GM19455 (cell line): ENCODE data around the gene EIF4G3.
"Not testable (repeated sequence)": the region's sequence is repeated elsewhere in the genome, so short reads cannot be mapped to it uniquely, and the experiment has no call there.

Experiments used
- ATAC-seq: cut with Tn5 transposase; IDR thresholded peaks from one replicate; pipeline ENCODE4 v1.9.1; 2021; ENCODE audit not compliant: unreplicated experiment

The EIF4G3 gene

DNA sequence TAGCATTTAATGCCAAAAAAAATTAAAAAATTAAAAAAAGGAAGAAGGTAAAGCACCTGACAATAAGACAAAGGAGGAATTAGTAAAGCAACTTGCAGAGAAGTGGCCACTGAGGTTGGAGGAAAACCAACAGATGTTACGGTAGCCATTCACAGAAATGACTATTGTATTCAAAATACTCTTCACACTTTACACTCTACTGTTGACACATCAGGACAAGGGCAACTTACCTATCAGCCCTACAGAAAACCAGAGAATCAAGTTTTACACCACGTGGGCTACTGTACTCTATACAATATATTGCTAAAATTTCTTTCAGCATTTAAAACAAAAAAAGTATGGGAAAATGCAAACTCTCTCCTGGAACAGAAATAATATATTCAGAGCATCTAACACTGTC is 70.0 kb downstream of the EIF4G3 start:
- ATAC-seq, result no peak

DNA sequence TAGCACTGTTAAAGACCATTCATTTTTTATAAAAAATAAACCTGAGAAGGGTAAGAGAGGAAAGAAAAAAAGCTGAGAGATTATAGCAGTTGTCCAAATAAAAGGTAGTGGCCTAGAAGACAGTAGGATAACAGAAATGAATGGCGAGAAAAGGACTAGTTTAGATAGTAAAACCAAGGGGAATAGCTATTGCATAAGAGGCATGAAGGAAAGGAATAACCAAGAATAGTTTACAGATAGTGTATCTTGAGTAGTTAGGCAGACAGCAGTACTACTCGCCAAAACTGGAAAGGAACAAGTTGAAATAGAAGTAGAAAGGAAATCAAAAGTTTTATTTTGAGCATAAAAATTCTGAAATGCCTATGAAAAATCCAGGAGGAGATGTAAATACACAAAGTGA is 70.5 kb downstream of the EIF4G3 start:
- ATAC-seq, result no peak

DNA sequence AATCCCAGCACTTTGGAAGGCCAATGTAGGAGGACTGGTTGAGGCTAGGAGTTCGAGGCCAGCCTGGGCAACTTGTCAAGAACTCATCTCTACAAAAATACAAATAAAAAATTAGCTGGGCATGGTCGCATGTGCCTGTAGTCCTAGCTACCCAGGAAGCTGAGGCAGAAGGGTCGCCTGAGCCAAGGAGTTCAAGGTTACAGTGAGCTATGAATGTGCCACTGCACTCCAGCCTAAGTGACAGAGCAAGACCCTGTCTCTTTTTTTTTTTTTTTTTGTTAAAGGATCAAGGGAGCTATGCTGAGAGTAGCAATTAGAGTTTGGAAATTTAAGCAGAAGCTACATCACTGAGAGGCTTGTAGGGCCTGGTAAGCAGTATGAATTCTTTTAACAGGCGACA is 70.9 kb downstream of the EIF4G3 start:
- no peak for ATAC-seq

DNA sequence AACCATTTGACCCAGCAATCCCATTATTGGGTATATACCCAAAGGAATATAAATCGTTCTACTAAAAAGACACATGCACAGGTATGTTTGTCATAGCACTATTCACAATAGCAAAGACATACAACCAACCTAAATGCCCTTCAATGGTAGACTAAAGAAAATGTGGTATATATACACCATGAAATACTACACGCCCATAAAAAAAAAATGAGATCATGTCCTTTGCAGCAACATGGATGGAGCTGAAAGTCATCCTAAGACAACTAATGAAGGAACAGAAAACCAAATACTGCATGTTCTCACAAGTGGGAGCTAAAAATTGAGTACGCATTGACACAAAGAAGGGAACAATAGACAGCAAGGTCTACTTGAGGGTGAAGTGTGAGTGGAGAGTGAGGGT is 72.0 kb downstream of the EIF4G3 start:
- ATAC-seq, result no peak

DNA sequence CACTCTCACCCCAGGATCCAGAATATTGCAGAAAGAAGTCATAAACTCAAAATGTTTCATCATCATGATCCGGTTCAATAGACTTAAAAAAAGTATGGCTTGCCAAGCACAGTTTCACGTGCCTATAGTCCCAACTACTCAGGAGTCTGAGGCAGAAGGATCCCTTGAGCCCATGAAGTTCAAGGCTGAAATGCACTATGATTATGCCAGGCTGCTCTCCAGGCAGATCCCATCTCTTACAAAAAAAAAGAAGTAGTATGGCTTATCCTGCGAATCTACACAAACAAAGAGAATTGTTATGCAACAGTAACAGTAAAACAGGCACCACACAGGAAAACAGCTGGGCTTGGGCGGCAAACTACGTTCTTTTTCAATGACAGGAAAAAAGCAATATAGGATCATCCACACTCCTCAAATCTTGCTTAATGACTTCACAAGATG is 76.2 kb downstream of the EIF4G3 start:
- ATAC-seq, result no peak

DNA sequence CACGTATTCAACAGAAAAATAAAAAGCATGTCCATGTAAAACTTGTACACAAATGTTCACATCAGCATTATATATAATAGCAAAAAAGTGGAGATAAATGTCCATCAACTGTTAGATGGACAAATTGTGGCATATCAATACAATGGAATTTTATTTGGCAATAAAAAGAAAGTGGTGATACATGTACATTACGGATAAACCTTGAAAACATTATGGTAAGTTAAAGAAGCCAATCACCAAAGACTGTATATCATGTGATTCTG is 76.9 kb downstream of the EIF4G3 start:
- no peak for ATAC-seq

DNA sequence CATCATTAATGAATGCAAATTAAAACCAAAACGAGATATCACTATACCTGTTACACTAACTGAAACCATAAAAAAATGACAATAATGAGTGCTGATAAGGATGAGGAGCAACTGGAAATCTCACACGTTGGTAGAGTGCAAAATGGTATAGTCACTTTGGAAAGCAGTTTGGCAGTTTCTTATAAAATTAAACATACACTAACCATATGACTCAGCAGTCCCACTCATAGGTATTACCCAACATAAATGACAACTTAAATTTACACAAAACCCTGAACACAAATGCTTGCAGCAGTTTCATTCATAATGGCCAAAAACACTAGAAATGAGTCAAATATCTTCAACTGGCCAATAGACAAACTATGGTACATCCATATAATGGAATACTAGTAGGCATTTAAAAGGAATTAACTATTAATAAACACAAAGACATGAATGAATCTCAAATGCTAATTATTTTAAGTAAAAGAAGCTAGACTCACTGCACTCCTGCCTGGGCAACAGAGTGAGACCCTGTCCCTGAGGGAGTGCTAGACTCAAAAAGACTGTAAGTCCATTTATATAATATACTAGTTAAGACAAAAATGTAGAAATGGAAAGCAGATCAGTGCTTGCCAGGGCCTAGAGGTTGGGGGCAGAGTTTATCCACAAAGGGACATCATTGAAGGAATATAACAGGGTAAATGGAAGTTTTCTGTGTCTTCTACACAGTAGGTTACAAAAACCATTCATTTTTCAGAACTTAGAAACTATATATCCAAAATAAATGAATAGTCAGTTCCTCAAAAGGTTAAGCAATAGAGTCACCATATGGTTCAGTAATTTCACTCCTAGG is 77.4 kb downstream of the EIF4G3 start:
- ATAC-seq, result no peak

DNA sequence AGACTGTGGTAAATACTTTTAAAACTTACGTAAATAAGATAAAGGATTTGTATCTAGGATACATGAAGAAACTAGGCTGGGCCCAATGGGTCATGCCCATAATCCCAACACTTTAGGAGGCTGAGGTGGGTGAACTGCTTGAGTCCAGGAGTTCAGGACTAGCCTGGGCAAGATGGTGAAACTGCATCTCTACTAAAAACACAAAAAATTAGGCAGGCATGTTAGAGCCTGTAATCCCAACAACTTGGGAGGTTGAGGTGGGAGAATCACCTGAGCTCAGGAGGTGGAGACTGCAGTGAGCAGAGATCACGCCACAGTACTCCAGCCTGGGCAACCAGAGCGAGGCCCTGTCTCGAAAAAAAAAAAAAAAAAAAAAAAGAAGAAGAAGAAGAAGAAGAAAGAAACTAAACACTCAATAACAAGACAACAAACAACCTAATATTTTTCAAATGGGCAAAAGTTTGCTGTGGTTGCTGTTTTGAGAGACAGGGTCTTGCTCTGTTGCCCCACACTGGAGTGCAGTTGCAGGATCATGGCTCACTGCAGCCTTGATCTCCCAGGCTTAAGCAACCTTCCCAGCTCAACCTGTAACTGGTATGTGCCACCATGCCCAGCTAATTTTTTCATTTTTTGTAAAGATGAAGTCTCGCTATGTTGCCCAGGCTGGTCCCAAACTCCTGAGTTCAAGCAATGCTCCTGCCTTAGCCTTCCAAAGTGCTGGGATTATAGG is 78.3 kb downstream of the EIF4G3 start:
- ATAC-seq, result no peak

DNA sequence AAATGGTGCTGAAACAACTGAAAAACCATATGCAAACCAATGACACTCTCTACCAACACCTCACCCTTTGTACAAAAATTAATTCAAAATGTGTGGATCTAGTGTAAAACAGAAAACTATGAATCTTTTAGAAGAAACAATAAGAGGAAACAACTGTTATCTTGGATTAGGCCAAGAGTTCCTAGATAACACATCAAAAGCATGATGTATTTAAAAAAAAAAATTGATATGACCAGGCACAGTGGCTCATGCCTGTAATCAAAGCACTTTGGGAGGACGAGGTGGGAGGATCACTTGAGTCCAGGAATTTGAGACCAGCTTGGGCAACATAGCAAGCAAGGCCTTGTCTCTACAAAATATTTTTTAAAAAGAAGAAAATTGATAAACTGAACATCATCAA is 79.0 kb downstream of the EIF4G3 start:
- ATAC-seq, result no peak

DNA sequence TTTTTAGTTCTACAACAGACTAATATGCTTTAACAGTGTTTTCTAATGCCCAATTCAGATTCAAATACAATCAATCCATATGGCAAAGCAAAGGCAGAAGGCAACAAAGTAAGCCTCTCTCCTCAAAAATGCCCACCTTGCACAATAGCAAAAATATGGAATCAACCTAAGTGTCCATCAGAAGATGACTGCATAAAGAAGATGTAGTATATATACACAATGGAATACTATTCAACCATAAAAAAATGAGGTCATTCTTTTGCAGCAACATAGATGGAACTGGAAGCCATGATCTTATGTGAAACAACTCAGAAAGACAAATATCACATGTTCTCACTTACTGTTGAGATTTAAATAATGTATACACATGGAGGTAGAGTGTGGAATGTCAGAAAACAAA is 80.7 kb downstream of the EIF4G3 start:
- no peak for ATAC-seq

DNA sequence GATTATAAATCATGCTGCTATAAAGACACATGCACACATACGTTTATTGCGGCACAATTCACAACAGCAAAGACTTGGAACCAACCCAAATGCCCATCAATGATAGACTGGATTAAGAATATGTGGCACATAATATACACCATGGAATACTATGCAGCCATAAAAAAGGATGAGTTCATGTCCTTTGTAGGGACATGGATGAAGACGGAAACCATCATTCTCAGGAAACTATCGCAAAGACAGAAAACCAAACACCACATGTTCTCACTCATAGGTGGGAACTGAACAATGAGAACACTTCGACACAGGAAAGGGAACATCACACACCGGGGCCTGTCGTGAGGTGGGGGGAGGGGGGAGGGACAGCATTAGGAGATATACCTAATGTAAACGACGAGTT is 82.4 kb downstream of the EIF4G3 start:
- ATAC-seq, result not testable (repeated sequence)

DNA sequence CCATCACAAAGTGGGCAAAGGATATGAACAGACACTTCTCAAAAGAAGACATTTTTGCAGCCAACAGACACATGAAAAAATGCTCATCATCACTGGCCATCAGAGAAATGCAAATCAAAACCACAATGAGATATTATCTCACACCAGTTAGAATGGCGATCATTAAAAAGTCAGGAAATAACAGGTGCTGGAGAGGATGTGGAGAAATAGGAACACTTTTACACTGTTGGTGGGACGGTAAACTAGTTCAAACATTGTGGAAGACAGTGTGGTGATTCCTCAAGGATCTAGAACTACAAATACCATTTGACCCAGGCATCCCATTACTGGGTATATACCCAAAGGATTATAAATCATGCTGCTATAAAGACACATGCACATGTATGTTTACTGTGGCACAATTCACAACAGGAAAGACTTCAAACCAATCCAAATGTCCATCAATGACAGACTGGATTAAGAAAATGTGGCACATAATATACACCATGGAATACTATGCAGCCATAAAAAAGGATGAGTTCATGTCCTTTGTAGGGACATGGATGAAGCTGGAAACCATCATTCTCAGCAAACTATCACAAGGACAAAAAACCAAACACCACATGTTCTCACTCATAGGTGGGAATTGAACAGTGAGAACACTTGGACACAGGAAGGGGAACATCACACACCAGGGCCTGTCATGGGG is 83.3 kb downstream of the EIF4G3 start:
- not testable (repeated sequence) for ATAC-seq

DNA sequence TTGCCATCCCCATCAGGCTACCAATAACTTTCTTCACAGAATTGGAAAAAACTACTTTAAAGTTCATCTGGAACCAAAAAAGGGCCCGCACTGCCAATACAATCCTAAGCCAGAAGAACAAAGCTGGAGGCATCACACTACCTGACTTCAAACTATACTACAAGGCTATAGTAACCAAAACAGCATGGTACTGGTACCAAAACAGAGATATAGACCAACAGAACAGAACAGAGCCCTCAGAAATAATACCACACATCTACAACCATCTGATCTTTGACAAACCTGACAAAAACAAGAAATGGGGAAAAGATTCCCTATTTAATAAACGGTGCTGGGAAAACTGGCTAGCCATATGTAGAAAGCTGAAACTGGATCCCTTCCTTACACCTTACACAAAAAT is 84.2 kb downstream of the EIF4G3 start:
- not testable (repeated sequence) for ATAC-seq

DNA sequence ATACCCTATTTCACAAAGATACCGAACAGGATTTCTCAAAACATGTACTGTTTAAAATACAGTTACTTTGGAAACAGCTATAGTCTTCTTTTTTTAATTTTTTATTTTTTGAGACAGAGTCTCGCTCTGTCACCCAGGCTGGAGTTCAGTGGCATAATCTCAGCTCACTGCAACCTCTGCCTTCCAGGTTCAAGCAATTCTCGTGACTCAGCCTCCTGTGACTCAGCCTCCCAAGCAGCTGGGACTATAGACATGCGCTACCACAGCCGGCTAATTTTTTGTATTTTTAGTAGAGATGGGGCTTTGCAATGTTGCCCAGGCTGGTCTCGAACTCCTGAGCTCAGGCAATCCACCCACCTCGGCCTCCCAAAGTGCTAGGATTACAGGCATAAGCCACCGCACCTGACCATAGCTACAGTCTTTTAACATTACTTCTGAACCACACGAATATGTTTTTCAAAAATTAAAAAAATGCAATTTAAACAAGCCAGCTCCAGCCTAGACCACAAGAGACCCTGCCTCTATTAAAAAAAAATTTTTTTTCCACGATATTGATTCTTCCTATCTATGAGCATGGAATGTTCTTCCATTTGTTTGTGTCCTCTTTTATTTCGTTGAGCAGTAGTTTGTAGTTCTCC is 85.5 kb downstream of the EIF4G3 start:
- ATAC-seq, result not testable (repeated sequence)

DNA sequence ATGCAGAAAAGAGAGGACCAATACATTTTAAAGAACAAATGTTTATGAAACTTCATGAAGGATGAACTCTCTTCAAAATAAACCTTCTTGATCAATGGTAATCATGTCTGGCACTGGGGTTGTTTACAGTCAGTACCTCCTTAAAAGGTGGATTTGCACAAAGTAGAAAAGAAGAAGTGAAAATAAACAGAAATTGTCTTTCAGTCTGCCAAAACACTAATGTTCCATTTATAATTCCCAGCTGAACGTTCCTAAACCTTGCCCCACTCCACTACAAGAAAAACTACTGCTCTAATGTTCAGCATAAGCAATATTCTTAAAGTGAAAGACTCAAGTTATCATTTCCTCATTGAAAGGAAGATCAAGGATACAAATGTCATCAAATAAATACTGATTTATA is 86.2 kb downstream of the EIF4G3 start:
- no peak for ATAC-seq

DNA sequence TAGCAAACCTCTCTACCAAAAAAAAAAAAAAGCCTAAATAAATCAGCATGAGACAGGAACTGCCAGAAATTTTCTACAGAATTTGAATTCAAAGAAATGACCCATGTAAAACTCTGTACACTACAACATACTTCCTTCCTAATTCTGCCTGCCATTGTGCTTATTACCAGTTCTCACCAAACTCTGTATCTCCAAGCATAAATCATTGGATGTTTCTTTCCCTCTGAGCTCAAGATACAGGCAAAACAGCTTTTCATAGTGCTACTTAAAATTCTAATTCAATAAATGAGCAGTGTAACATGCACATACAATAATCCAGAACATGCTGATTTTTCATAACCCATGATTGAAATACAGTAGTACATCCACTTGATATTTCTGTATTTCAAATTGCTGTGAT is 87.0 kb downstream of the EIF4G3 start:
- ATAC-seq, result no peak

DNA sequence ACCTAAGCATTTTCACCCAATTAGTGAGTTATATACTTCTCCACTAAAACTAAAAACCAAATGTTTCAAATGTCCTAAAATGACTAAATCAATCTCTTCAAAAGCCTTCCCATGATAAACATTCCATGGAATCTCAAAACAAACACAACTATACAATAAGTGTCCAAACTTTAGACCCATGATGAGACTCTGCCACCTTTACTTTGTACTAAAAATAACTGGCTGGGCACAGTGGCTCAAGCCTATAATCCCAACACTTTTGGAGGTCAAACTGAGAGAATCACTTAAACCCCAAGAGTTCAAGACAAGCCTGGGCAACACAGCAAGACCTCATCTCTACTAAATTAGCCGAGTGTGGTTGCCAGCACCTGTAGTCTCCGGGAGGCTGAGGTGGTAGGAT is 87.4 kb downstream of the EIF4G3 start:
- no peak for ATAC-seq

DNA sequence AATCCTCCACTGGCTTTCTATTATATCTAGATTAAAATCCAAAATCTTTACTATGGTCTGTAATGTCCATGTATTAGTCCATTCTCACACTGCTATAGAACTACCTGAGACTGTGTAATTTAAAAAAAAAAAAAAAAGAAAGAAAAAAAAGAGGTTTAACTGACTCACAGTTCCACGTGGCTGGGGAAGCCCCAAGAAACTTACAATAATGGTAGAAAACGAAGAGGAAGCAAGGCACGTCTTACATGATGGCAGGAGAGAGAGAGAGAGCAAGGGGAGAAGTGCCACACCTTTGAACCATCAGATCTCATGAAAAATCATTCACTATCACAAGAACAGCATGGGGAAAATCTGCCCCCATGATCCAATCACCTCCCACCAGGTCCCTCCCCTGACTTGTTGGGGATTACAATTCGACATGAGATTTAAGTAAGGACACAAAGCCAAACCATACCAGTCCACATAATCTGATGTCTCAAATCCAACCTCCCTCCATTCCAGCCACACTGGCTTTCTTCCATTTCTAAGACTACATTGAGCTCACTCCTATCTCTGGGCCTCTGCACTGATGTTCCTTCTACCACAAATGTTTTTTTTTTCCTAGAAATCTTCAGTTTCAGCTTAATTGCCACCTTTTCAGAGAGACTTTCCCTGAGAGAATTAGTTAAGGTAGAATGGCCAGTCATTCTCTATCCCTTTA is 92.4 kb downstream of the EIF4G3 start:
- ATAC-seq, result no peak

DNA sequence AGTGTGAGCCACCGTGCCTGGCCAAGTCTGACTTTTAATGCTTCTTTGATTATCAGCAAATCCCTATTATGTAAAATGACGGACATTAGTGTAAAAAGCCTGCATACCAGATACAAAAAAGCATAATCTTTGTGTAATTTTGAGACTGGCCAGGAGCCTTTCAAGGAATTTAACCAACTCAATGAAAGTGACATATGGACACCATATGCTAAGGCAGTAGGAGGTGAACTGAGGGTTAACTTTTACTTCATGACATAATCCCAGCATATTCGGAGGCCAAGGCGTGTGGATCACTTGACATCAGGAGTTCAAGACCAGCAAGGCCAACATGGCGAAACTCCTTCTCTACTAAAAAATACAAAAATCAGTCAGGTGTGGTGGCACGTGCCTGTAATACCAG is 94.6 kb downstream of the EIF4G3 start:
- no peak for ATAC-seq

DNA sequence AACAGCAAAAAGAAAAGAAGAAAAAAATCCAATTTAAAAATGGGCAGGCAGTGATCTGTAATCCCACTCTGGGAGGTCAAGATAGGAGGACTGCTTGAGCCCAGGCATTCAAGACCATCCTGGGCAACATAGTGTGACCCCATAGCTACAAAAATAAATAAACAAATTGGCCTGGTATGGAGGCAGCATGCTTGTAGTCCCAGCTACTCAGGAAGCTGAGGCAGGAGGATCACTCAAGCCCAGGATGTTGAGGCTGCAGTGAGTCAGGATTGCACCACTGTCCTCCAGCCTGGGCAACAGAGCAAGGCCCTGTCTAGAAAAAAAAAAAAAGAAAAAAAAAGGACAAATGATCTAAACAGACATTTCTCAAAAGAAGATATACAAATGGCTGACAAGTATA is 99.6 kb downstream of the EIF4G3 start:
- ATAC-seq, result no peak

DNA sequence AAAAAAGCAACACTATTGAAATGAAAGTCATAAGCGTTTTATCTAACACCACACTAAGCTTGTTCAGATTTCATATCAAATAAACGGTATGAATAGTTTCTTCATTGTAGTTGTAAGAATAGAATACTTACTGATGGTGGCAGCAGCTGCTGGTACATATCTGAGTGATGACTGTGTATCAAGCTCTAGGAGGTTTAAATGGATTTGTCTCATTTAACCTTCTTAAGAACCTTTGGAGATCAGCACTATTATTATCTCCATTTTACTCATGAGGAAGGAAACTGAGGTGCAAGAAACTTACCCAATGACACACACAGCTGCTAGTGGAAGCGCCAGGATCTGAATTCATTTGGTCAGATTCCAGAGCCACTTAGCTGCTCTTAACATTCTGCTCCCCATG is 104.0 kb downstream of the EIF4G3 start:
- ATAC-seq, result no peak
